ENCODE measurements around the gene ARL5C.

GRCh38 chr17:39166437-39167335, 725 bp upstream of the ARL5C start:
- TF ChIP-seq ELK4 (IDR thresholded peaks at IDR 0.05; ENCODE audit: borderline replicate concordance, low read depth, low read length): no peak
- TF ChIP-seq ZIC2 (tag by site-specific recombination; IDR thresholded peaks at IDR 0.05): 0 out of 2 replicates have a peak, but pooled peaks have one; percentile 20
- TF ChIP-seq ZFP3 (tag by site-specific recombination; IDR thresholded peaks at IDR 0.05; ENCODE audit: low read depth): no peak
- no peak for TF ChIP-seq CTCF (tag by site-specific recombination; IDR thresholded peaks at IDR 0.05)
- no peak for TF ChIP-seq SP2 (tag by site-specific recombination; IDR thresholded peaks at IDR 0.05)
